ENCODE measurements around the gene NTN1.

GRCh38 chr17:9024497-9024896 lies 3.2 kb downstream of the NTN1 start:
- TF ChIP-seq CTCF (IDR thresholded peaks at IDR 0.05) (no peak), POLR2A (IDR thresholded peaks at IDR 0.05) (no peak)

Data from adrenal gland (tissue), 5 donors.